Heart right ventricle (tissue), 16 donors: Measurements from ENCODE around the gene MAD1L1. TPM values are rescaled to one million over a fixed set of nuclear protein-coding genes. Genes with fewer than 3 reads are reported as not detected.

Experiments
- ATAC-seq, 8 donors: fragments of 200-7000 bp; cut with Tn5 transposase; one replicate each; pipeline ENCODE4 v1.9.1; 2020; ENCODE audit warnings: mild to moderate bottlenecking in 8 of 8, moderate library complexity in 8 of 8, moderate number of reproducible peaks in 1 of 8
- DNase-seq, 2 donors: peaks; one replicate each; pipeline ENCODE4 v3.0.0-alpha.2; 2020
- H3K27ac ChIP-seq, 10 donors: fragments of 200-600 bp; sonication (generic) in 2 of 10; one replicate each; pipeline versions ENCODE4 v1.5.0 to v1.8.0; 2020 to 2022; ENCODE audit warnings: mild to moderate bottlenecking in 3 of 10
- H3K27me3 ChIP-seq, 7 donors: fragments of 200-600 bp; one replicate each; pipeline ENCODE4 v1.8.0; 2021 to 2022; ENCODE audit warnings: mild to moderate bottlenecking in 2 of 7
- H3K36me3 ChIP-seq, 9 donors: fragments of 200-600 bp; sonication (generic) in 1 of 9; one replicate each; pipeline versions ENCODE4 v1.5.0 to v1.8.0; 2020 to 2022; ENCODE audit warnings: mild to moderate bottlenecking in 2 of 9
- H3K4me1 ChIP-seq, 9 donors: fragments of 200-600 bp; sonication (generic) in 1 of 9; one replicate each; pipeline versions ENCODE4 v1.5.0 to v1.8.0; 2020 to 2022; ENCODE audit warnings: mild to moderate bottlenecking in 4 of 9
- H3K4me3 ChIP-seq, 10 donors: fragments of 200-600 bp; sonication (generic) in 2 of 10; one replicate each; pipeline versions ENCODE4 v1.5.0 to v1.8.0; 2020 to 2022; ENCODE audit warnings: mild to moderate bottlenecking in 7 of 10, moderate library complexity in 2 of 10
- H3K9me3 ChIP-seq, 11 donors: fragments of 200-600 bp in 10 of 11; sonication (generic) in 2 of 11; one replicate each; pipeline versions ENCODE4 v1.5.0 to v1.8.0; 2013 to 2022; ENCODE audit warnings: mild to moderate bottlenecking in 2 of 11, control low read depth in 1 of 11, moderate library complexity in 1 of 11
- CTCF ChIP-seq, 9 donors: fragments of 200-600 bp; sonication (generic) in 2 of 9; IDR thresholded peaks; one replicate each; pipeline versions ENCODE4 v1.5.0 to v1.8.0; 2021 to 2022; ENCODE audit warnings: antibody characterized with exemption in 9 of 9, mild to moderate bottlenecking in 5 of 9, moderate library complexity in 1 of 9
- WGBS, 2 donors: extraction: QIAGEN DNeasy Blood & Tissue Kit; methylation state at CpG; one replicate each; pipeline ENCODE4 v1.1.7; 2013; ENCODE audit warnings: inconsistent platforms in 1 of 2; 5-methylcytosine and 5-hydroxymethylcytosine counted together
- intact Hi-C, 10 donors: fragments of 100-400 bp; cut with DNase I; formaldehyde crosslinking; loops; one replicate each; pipeline versions ENCODE4 v1.11.1 to v1.14.2; 2022
- polyA plus RNA-seq, 2 donors: library from polyadenylated mRNA; stranded (reverse); fragments of 200-250 nt; gene quantifications; one replicate each; pipeline ENCODE4 v1.2.3, GENCODE V29; 2013
- total RNA-seq, 10 donors: library from RNA; stranded (reverse); fragmentation: NEBNext Ultra II Directional in 3 of 10; extraction: Animal tissue kit (Norgen Biotek cat#: 25700) in 3 of 10; gene quantifications; one replicate each; pipeline versions ENCODE4 v1.2.1 to v1.2.4, GENCODE V29; 2021 to 2023
- donor health status: Arrhythmogenic right ventricular cardiomyopathy.
- donor health status: ischemic (EF 13 %, LVEDD 7.1; RV severe dilation, severe dysfunction).
- donor health status: healthy with polysubstance abuse.
- donor health status: DM: no; HTN: yes; CAD: no.
- donor health status: DM: no; HTN: no; CAD: no.
- donor health status: ischemic (EF 25% LVEDD 6.9; RV normal size, moderate dysfunction).
- donor health status: ischemic (EF 25% LVEDD 5.7; RV mildly dilated, moderate dysfunction).
- donor health status: healthy.
- donor health status: DM: yes; HTN: yes; CAD: no.
- donor health status: Ischemic cardiomyopathy.
- donor health status: ischemic (EF 35%, LVEDD 5.7; RV mildly dilated, moderate dysfunction).
- donor health status: nonischemic (EF 11% LVEDD 7.7; RV severe dilation, severe dysfunction).
- donor health status: DM: yes; HTN: yes; CAD: no.
- donor health status: PGD.
- donor health status: ischemic (EF 29% LVEDD 5.4; RV normal size, mild dysfunction).
- donor health status: nonischemic (EF 23%, LVEDD 6.1; RV moderate dilation, normal function).

MAD1L1 gene
- total and polyA plus RNA-seq, 12 donors: 13.8 to 46.8 (median 20.2) TPM

GRCh38 chr7:1946025-1946772 lies 286.5 kb downstream of the MAD1L1 start:
- no peak for ATAC-seq
- no peaks in the 10 kb centered on the region for H3K9me3 ChIP-seq
- intact Hi-C loops: loop anchor here in 1 of 10 donors (10.0 kb wide), 1 partner anchor 59 kb away; no protein-coding TSS in a partner anchor
- peak in 1 of 2 donors; percentile 5 for DNase-seq
- no peaks in the 10 kb centered on the region for H3K27me3 ChIP-seq
- 96% methylated on average over 23 of the region's 23 CpGs for WGBS, 2 donors
- no peak for TF ChIP-seq CTCF (IDR thresholded peaks at IDR 0.05)
- no peak overlapping the region for H3K27ac ChIP-seq
- H3K4me3 ChIP-seq: no peak overlapping the region
- H3K4me1 ChIP-seq: peaks cover 5 to 42% (median 14%) of the 10 kb centered on the region in 9 donors
- H3K36me3 ChIP-seq: no peaks in the 10 kb centered on the region

- Histone ChIP-seq H3K4me1 (peaks cover 0 to 42% (median 12%) of the 10 kb centered on the region in 9 donors), H3K4me3 (no peak overlapping the region), H3K27me3 (no peaks in the 10 kb centered on the region), H3K36me3 (no peaks in the 10 kb centered on the region), H3K9me3 (no peaks in the 10 kb centered on the region), H3K27ac (no peak overlapping the region)
- intact Hi-C loops: loop anchor here in 1 of 10 donors (10.0 kb wide), 1 partner anchor 59 kb away; no protein-coding TSS in a partner anchor
- ATAC-seq (no peak), DNase-seq (peak in 1 of 2 donors; percentile 5)
- WGBS, 2 donors: 82 to 83% methylated on average over 14 of the region's 14 CpGs
- TF ChIP-seq CTCF (IDR thresholded peaks at IDR 0.05): no peak
Observed at GRCh38 chr7:1945558-1945957, 287.2 kb downstream of the MAD1L1 start.

GRCh38 chr7:1944619-1945210 lies 288.0 kb downstream of the MAD1L1 start:
- ATAC-seq: no peak

More at GRCh38 chr7:1944619-1945210, 288.0 kb downstream of the MAD1L1 start:
- 95 to 96% methylated on average over 21 of the region's 21 CpGs for WGBS, 2 donors
- intact Hi-C loops: loop anchor here in 2 of 10 donors (5.0 to 10.0 kb wide), 3 partner anchors 48 to 118 kb away; no protein-coding TSS in a partner anchor
- no peak for TF ChIP-seq CTCF (IDR thresholded peaks at IDR 0.05)
- Histone ChIP-seq H3K9me3 (no peaks in the 10 kb centered on the region), H3K36me3 (no peaks in the 10 kb centered on the region), H3K27me3 (no peaks in the 10 kb centered on the region), H3K4me3 (no peak overlapping the region), H3K4me1 (peaks cover 2 to 47% (median 20%) of the 10 kb centered on the region in 9 donors), H3K27ac (peak overlapping the region in 1 of 10 donors; percentile 15)
- DNase-seq: peak in 1 of 2 donors; percentile 10
